Lower leg skin (tissue), 3 donors: ENCODE data around the gene SRCIN1.

Experiments
- POLR2A ChIP-seq, 2 donors: fragments of 450-650 bp; IDR thresholded peaks; one replicate each; pipeline ENCODE4 v1.6.1; 2016 to 2017; ENCODE audit warnings: antibody characterized with exemption in 2 of 2, mild to moderate bottlenecking in 1 of 2, moderate library complexity in 1 of 2
- TF ChIP-seq, protein P1 (sequence below), 3 donors: fragments of 450-650 bp; IDR thresholded peaks; one replicate each; pipeline ENCODE4 v1.5.1; 2016; ENCODE audit warnings: antibody characterized with exemption in 3 of 3, mild to moderate bottlenecking in 3 of 3, moderate library complexity in 2 of 3

GRCh38 chr17:38545531-38546225 lies 60.1 kb downstream of the SRCIN1 start:
- TF ChIP-seq, protein P1, sequence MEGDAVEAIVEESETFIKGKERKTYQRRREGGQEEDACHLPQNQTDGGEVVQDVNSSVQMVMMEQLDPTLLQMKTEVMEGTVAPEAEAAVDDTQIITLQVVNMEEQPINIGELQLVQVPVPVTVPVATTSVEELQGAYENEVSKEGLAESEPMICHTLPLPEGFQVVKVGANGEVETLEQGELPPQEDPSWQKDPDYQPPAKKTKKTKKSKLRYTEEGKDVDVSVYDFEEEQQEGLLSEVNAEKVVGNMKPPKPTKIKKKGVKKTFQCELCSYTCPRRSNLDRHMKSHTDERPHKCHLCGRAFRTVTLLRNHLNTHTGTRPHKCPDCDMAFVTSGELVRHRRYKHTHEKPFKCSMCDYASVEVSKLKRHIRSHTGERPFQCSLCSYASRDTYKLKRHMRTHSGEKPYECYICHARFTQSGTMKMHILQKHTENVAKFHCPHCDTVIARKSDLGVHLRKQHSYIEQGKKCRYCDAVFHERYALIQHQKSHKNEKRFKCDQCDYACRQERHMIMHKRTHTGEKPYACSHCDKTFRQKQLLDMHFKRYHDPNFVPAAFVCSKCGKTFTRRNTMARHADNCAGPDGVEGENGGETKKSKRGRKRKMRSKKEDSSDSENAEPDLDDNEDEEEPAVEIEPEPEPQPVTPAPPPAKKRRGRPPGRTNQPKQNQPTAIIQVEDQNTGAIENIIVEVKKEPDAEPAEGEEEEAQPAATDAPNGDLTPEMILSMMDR (IDR thresholded peaks at IDR 0.05): no peak
- TF ChIP-seq POLR2A (IDR thresholded peaks at IDR 0.05): no peak
